Measurements from ENCODE around the gene PXN.

The PXN gene

DNA sequence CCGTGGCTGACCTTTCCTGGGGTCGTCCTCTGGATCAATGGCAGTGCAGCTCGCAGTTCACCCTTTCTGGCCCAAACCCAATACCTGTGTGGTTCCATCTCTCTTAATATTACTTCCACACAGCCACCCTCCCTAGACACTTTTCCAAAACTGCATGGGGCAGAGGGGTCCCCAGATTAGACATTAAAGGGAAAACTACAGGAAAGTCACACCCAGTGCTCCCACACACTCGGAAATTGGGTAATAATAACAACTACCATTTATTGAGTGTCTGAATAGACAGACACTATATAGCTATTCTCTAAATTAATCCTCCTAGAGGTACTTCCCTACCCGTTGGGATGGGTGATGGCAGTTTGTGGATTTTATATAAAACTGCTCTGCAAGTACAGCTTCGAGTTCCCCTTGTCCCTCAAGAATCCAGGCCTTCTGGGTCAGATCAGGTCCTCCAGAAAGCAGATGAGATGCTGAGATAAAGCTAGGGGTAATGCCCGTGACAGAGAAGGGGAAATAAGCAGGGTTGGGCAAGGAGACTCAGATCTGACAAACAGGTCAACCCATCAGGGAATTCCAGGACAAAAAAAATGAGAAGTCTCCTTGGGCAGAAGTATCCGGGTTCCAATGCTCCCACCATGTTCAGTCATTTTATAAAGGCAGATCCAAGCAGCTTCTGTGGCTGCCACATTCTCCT is 795 bp upstream of the PXN start:
- H3K27me3 ChIP-seq (ENCODE audit: insufficient read depth, insufficient read length) = no peaks in the 10 kb centered on the region
- H3K9ac ChIP-seq (ENCODE audit: insufficient read length, low read depth) = peak overlapping the region; percentile 14
- H3K36me3 ChIP-seq (ENCODE audit: insufficient read depth, insufficient read length, low read length) = peaks cover 29% of the 10 kb centered on the region
- no peak for DNase-seq (ENCODE audit: low read depth, low spot score)
- peaks cover 27% of the 10 kb centered on the region for H3K4me1 ChIP-seq (ENCODE audit: insufficient read depth, insufficient read length)
- TF ChIP-seq SUZ12 (IDR thresholded peaks at IDR 0.05; ENCODE audit: extremely low read depth, insufficient read depth, insufficient read length) (no peak), YY1 (IDR thresholded peaks at IDR 0.05; ENCODE audit: insufficient read depth, insufficient read length) (no peak), ZNF274 (IDR thresholded peaks at IDR 0.05; ENCODE audit: low read depth, low read length) (no peak)
- H3K9me3 ChIP-seq (ENCODE audit: insufficient read depth, low read length) = no peaks in the 10 kb centered on the region
- H3K4me3 ChIP-seq (ENCODE audit: insufficient read length, low read depth) = no peak overlapping the region

GRCh38 chr12:120264904-120265472 is 542 bp downstream of the PXN start:
- Histone ChIP-seq H3K9me3 (ENCODE audit: insufficient read depth, low read length) (no peaks in the 10 kb centered on the region), H3K36me3 (ENCODE audit: insufficient read depth, insufficient read length, low read length) (peaks cover 39% of the 10 kb centered on the region), H3K4me1 (ENCODE audit: insufficient read depth, insufficient read length) (peaks cover 27% of the 10 kb centered on the region), H3K27me3 (ENCODE audit: insufficient read depth, insufficient read length) (no peaks in the 10 kb centered on the region), H3K4me3 (ENCODE audit: insufficient read length, low read depth) (peak overlapping the region; percentile 87), H3K9ac (ENCODE audit: insufficient read length, low read depth) (peak overlapping the region; percentile 97)
- TF ChIP-seq ZNF274 (IDR thresholded peaks at IDR 0.05; ENCODE audit: low read depth, low read length) (no peak), YY1 (IDR thresholded peaks at IDR 0.05; ENCODE audit: insufficient read depth, insufficient read length) (no peak), SUZ12 (IDR thresholded peaks at IDR 0.05; ENCODE audit: extremely low read depth, insufficient read depth, insufficient read length) (no peak)
- DNase-seq (ENCODE audit: low read depth, low spot score) = no peak

DNA sequence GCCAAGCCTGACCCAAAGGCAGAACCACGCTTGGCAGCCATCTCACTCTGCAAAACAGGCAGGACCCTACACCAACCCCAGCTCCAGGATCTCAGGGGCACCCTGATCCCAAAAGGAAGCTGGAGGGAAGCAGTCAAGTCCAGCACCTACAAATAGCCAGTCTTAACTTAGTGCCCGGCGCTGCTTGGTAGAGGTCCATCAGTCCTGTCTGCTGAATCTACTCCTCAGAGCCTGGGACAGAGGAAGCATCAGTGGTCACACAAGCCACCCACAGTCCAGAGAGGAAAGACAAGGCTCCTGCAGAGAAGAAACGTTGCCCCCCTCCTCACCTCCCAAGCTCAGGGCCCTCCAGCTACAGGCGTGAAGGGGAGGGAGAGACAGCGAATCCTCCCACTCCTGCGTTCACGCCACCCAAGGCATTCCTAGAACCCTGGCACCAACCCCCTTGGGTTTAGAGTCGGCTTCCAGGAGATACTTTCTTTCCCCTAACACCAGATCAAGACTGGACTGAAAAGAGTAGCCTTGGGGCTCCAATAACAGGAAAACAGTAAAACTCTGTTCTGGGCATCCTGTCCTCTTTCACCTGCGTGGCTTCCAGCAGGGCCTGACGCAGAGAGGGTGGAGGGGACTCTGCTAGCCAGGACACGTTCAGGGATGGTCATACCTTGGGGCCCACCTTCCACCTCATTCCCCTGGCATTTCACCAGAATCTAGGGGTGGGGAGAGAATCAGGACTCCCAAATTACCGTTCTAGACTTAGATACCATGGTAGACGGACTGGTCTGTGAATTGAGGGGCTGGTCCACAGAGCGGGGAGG is 1.2 kb downstream of the PXN start:
- H3K9ac ChIP-seq (ENCODE audit: insufficient read length, low read depth) = peak overlapping the region; percentile 97
- H3K4me3 ChIP-seq (ENCODE audit: insufficient read length, low read depth) = peak overlapping the region; percentile 87
- H3K4me1 ChIP-seq (ENCODE audit: insufficient read depth, insufficient read length) = peaks cover 28% of the 10 kb centered on the region
- TF ChIP-seq YY1 (IDR thresholded peaks at IDR 0.05; ENCODE audit: insufficient read depth, insufficient read length) (no peak), ZNF274 (IDR thresholded peaks at IDR 0.05; ENCODE audit: low read depth, low read length) (no peak), SUZ12 (IDR thresholded peaks at IDR 0.05; ENCODE audit: extremely low read depth, insufficient read depth, insufficient read length) (no peak)
- no peaks in the 10 kb centered on the region for H3K9me3 ChIP-seq (ENCODE audit: insufficient read depth, low read length)
- no peaks in the 10 kb centered on the region for H3K27me3 ChIP-seq (ENCODE audit: insufficient read depth, insufficient read length)
- H3K36me3 ChIP-seq (ENCODE audit: insufficient read depth, insufficient read length, low read length) = peaks cover 46% of the 10 kb centered on the region
- DNase-seq (ENCODE audit: low read depth, low spot score) = no peak

DNA sequence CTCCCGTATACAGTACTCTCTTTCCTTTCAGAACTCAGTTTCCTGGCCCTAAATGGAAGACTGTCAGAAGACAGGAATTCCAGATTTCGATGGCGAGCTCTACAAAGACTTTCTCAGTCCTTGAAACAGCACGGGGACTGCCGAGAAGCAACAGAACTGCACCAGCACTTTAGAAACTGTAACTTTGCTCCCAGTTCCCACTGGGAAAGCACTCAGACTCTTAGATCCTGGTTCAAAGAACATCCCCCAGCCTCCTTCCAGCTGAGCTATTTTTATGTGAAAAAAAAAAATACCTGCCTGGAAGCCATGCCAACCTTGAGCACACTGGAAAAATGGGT is 1.8 kb downstream of the PXN start:
- H3K4me3 ChIP-seq (ENCODE audit: insufficient read length, low read depth) = peak overlapping the region; percentile 87
- peak overlapping the region; percentile 97 for H3K9ac ChIP-seq (ENCODE audit: insufficient read length, low read depth)
- peaks cover 29% of the 10 kb centered on the region for H3K4me1 ChIP-seq (ENCODE audit: insufficient read depth, insufficient read length)
- H3K27me3 ChIP-seq (ENCODE audit: insufficient read depth, insufficient read length) = no peaks in the 10 kb centered on the region
- DNase-seq (ENCODE audit: low read depth, low spot score) = no peak
- H3K36me3 ChIP-seq (ENCODE audit: insufficient read depth, insufficient read length, low read length) = peaks cover 46% of the 10 kb centered on the region
- no peak for TF ChIP-seq YY1 (IDR thresholded peaks at IDR 0.05; ENCODE audit: insufficient read depth, insufficient read length)
- TF ChIP-seq ZNF274 (IDR thresholded peaks at IDR 0.05; ENCODE audit: low read depth, low read length) = no peak
- no peak for TF ChIP-seq SUZ12 (IDR thresholded peaks at IDR 0.05; ENCODE audit: extremely low read depth, insufficient read depth, insufficient read length)
- no peaks in the 10 kb centered on the region for H3K9me3 ChIP-seq (ENCODE audit: insufficient read depth, low read length)

DNA sequence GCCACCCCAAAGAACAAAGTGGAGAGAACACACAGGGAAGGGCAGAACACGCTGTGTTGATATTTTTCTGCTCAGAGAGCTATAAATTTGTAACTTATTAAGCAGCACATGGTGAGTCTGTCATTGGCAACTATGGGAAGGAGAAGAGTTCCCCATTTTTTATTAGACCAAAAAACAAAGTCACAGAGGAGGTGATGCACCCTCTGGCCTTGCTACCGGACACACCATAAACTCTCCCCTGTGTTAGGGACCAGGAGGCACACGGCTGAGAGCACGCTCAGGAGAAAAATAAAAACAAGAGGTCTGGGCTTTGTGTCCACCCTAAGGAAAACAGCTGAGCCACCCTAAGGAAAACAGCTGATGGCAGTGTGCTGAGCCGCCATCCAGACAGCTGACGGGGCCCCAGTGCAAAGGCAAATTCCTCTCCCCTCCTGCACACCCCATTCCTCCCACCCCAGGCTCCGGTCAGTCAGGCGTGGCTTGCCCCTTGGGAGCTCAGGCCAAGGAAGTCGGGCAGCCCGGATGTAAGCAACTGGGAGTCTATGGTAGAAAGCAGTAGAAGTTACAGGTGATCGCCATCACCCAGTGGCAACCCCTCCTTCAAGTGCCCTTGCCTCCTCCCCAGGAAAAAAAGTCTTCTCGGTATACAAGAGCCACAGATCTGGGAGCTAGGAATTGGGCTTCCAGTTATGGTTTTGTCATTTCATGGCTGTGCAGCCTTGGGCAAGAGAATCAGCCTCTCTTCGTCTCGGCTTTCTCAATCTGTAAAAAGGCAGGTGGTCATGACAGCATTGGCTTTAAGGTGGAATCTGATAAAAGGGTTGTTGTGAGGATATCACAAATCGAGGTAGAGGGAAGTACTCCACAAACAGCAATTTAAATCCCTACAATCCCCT is 2.4 kb downstream of the PXN start:
- H3K27me3 ChIP-seq (ENCODE audit: insufficient read depth, insufficient read length) = no peaks in the 10 kb centered on the region
- H3K4me1 ChIP-seq (ENCODE audit: insufficient read depth, insufficient read length) = peaks cover 29% of the 10 kb centered on the region
- no peaks in the 10 kb centered on the region for H3K9me3 ChIP-seq (ENCODE audit: insufficient read depth, low read length)
- no peak for DNase-seq (ENCODE audit: low read depth, low spot score)
- no peak for TF ChIP-seq YY1 (IDR thresholded peaks at IDR 0.05; ENCODE audit: insufficient read depth, insufficient read length)
- no peak for TF ChIP-seq SUZ12 (IDR thresholded peaks at IDR 0.05; ENCODE audit: extremely low read depth, insufficient read depth, insufficient read length)
- H3K9ac ChIP-seq (ENCODE audit: insufficient read length, low read depth) = peak overlapping the region; percentile 97
- no peak overlapping the region for H3K4me3 ChIP-seq (ENCODE audit: insufficient read length, low read depth)
- H3K36me3 ChIP-seq (ENCODE audit: insufficient read depth, insufficient read length, low read length) = peaks cover 46% of the 10 kb centered on the region

DNA sequence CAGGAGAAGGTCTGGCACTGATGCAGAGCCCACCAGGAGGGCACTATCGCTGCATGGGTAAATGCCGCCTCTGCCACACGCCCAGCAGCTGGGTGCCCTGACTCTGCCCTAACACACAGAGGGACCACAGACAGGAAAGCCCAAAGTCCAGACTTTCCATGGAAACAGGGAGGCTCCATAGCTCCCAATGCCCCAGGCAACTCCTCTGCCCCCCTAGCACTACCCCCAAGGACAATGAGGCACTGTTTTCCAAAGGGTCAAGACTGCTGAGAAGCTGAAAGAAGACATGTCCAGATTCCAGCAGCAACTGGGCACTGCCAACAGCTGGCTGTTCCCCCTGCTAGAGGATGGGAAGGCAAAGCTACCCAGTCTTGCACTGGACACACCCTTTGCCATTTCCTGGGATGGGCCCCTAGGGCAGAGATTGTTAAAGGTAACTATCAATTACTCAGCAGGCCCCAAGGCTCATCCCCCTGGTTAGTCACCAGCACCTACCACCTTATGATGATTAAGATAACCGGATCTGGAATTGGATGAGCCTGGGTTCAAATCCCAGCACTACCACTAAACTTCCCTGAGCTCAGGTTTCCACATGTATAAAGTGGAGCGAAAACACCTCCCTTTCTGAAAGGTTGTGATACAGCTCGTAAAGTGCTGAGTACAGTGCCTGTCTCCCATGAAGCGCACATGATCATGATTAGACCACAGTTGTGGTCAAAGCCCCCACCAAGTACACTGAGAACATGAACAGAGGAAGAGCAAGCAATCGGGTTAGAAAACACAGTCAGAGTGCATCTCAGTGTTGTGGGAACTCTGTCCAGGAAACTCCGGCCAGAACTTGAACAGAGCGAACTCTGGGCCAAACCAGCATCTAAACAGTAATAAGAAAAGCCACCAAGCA is 3.3 kb downstream of the PXN start:
- Histone ChIP-seq H3K4me1 (ENCODE audit: insufficient read depth, insufficient read length) (peaks cover 35% of the 10 kb centered on the region), H3K9ac (ENCODE audit: insufficient read length, low read depth) (peak overlapping the region; percentile 26), H3K36me3 (ENCODE audit: insufficient read depth, insufficient read length, low read length) (peaks cover 46% of the 10 kb centered on the region), H3K4me3 (ENCODE audit: insufficient read length, low read depth) (no peak overlapping the region), H3K9me3 (ENCODE audit: insufficient read depth, low read length) (no peaks in the 10 kb centered on the region), H3K27me3 (ENCODE audit: insufficient read depth, insufficient read length) (no peaks in the 10 kb centered on the region)
- no peak for TF ChIP-seq ZNF274 (IDR thresholded peaks at IDR 0.05; ENCODE audit: low read depth, low read length)
- TF ChIP-seq YY1 (IDR thresholded peaks at IDR 0.05; ENCODE audit: insufficient read depth, insufficient read length) = no peak
- TF ChIP-seq SUZ12 (IDR thresholded peaks at IDR 0.05; ENCODE audit: extremely low read depth, insufficient read depth, insufficient read length) = no peak
- no peak for DNase-seq (ENCODE audit: low read depth, low spot score)
